GM13977 (cell line): Measurements from ENCODE around the gene PAX2.

Experiments used
- DNase-seq: peaks from one replicate; pipeline ENCODE4 v3.0.0; 2012; ENCODE audit warnings: low spot score
- in situ Hi-C: fragments of 300-500 bp; cut with MboI; formaldehyde crosslinking; loops from one replicate; pipeline ENCODE4 v1.12.0; 2022; ENCODE audit warnings: low sequenced_read_pairs, low pct_unique_long_range_greater_than_20kb, mixed read lengths, inconsistent platforms; ENCODE audit not compliant: unreplicated experiment
- TF ChIP-seq, protein P1 (sequence below): IDR thresholded peaks from 2 replicates; pipeline ENCODE4 v1.5.1; 2012; ENCODE audit warnings: mild to moderate bottlenecking, control low read depth; ENCODE audit not compliant: insufficient read depth; ENCODE audit errors: extremely low read depth, missing control alignments

Gene PAX2

DNA sequence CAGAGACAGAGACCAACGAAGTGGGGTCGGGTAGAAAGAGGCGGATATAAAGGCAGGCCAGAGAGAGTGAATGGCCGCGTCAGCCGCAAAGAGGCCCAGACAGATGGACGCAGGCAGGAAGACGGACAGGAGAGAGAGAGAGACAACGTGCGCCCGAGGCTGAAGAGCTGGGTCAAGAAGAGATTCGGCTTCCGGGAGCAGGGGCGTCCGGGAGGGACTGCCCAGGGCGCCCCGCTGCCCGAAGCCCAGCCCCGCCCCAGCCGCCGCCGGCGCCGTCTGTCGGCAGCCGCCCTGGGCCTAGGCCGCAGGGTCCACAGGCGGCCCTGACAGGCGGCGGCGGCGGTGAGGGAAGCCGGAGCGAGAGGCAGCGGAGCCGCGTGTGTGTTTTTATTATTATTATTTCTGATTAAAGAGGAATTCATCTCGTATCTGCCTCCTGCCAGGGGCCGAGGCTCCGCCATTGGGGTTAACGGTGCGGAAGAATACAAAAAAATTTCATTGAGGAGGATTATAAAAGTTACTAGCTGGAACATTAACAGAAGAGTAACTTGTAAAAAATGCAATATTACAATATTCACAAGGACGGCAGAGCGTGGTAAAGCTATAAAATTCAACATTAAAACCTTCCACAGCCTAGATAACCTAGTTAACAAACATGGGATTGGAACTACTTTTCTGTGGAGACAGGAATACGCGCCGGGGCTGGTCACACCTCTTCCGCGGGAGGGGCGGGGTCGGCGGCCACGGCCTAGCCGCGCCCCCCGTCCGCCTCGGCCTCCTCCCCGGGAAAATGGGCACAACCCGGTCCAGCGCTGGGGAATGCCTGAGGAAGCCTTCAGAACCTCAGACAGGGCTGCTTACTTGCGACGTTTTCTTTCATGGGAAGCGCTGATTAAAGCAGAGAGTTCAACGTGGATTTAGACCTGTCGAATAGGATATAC lies 29.7 kb upstream of the PAX2 start:
- in situ Hi-C loops, result no loop called here
- DNase-seq, result no peak
- TF ChIP-seq, protein P1, sequence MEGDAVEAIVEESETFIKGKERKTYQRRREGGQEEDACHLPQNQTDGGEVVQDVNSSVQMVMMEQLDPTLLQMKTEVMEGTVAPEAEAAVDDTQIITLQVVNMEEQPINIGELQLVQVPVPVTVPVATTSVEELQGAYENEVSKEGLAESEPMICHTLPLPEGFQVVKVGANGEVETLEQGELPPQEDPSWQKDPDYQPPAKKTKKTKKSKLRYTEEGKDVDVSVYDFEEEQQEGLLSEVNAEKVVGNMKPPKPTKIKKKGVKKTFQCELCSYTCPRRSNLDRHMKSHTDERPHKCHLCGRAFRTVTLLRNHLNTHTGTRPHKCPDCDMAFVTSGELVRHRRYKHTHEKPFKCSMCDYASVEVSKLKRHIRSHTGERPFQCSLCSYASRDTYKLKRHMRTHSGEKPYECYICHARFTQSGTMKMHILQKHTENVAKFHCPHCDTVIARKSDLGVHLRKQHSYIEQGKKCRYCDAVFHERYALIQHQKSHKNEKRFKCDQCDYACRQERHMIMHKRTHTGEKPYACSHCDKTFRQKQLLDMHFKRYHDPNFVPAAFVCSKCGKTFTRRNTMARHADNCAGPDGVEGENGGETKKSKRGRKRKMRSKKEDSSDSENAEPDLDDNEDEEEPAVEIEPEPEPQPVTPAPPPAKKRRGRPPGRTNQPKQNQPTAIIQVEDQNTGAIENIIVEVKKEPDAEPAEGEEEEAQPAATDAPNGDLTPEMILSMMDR, result no peak

DNA sequence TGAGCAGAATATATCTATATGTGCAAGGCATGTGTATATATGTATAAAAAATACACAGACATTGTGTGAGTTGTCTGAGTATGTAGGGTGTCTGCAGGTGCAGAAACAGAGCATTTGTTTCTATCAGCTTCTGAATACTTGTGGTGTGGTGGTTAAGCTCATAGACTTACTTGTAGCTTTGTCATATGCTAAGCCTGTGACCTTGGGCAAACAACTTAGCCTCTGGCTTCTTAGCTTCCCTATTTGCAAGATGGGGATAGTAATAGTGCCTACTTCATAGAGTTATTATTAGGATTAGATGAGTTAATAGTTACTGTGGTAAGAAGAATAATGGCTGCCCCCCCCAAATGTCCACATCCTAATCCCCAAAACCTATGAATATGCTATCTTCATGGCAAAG lies 28.2 kb upstream of the PAX2 start:
- no peak for DNase-seq
- TF ChIP-seq, protein P1, result no peak
- in situ Hi-C loops, result no loop called here

DNA sequence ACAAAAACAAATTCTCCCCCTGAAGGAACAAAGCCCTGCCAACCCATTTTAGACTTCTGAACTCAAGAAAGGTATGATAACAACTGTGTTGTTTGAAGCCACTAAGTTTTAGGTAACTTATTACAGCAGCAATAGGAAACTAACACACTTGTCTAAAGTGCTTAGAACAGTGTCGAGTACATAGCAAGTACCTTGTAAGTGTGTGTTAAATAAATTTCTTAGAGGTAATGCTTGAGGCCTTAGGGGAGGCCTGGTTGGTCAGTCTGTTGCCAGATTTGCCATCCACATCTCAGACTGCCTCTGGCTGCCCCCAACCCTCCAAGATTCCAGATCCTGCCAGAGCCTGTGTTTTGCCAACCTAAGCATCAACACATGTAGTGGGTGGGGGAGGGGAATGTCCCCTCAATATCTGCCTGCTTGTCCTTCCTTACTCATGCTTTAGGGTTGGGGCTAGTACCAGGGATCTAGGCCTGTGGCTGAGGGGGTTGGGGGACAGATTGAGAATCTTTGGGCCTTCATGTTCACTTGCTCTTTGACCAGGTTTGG lies 27.1 kb upstream of the PAX2 start:
- DNase-seq, result no peak
- TF ChIP-seq, protein P1, result no peak
- in situ Hi-C loops, result no loop called here

- no peak for DNase-seq
- TF ChIP-seq, protein P1, result no peak
- in situ Hi-C loops, result no loop called here
Observed at GRCh38 chr10:100723180-100723579, 22.2 kb upstream of the PAX2 start.

- DNase-seq, result no peak
- in situ Hi-C loops, result no loop called here
- TF ChIP-seq, protein P1, result no peak
Observed at GRCh38 chr10:100723770-100724530, 21.4 kb upstream of the PAX2 start.

DNA sequence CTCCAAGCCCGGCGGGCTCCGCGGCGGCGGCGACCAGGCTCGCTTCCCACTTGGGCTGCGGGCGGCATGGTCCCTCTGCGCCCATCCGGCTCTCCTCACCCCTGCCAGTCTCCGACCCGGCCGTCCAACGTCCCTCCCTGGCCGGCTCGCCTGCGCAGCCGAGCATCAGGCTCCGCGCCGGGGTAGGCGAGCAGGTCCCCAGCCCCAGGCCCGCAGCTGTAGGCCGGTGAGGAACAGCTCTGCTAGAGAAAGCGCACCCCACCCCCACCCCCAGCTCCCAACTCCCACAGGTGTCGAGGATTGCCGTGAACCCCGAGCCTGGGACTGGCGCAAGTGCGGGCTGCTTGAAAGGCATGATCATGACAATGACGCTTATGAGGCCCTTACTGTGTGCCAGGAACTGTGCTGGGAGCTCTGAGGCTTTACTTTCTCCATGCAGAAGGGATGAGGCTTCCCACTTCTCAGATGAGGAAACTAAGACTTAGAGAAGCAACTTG lies 20.8 kb upstream of the PAX2 start:
- TF ChIP-seq, protein P1, result no peak
- no peak for DNase-seq
- in situ Hi-C loops, result loop anchor here (25.0 kb wide), 1 partner anchor 413 kb away; the partner anchor contains the start of gene TLX1
